Nephron (organoid): Measurements from ENCODE around the gene KCNK10.

Experiments used
- H3K27ac Mint-ChIP-seq, 3 experiments: 2 replicates each; pipeline ENCODE4 v1.8.0; 2020; ENCODE audit warnings: mixed read lengths in 3 of 3, mild to moderate bottlenecking in 2 of 3, moderate library complexity in 1 of 3
- H3K27me3 Mint-ChIP-seq: 2 replicates; pipeline ENCODE4 v1.8.0; 2021; ENCODE audit warnings: low read depth, mild to moderate bottlenecking, moderate library complexity, mixed read lengths
- H3K36me3 Mint-ChIP-seq: 2 replicates; pipeline ENCODE4 v1.8.0; 2020; ENCODE audit warnings: low read depth, mixed read lengths
- H3K4me1 Mint-ChIP-seq: 2 replicates; pipeline ENCODE4 v1.8.0; 2020; ENCODE audit warnings: mixed read lengths
- H3K4me3 Mint-ChIP-seq, 3 experiments: 2 replicates each; pipeline ENCODE4 v1.8.0; 2020; ENCODE audit warnings: mild to moderate bottlenecking in 3 of 3, mixed read lengths in 3 of 3, moderate library complexity in 2 of 3
- H3K9me3 Mint-ChIP-seq: 2 replicates; pipeline ENCODE4 v1.8.0; 2020; ENCODE audit warnings: mixed read lengths
- CTCF ChIP-seq, 3 experiments: fragments of 200-600 bp; sonication (generic); IDR thresholded peaks; one replicate each; pipeline ENCODE4 v1.5.0; 2021; ENCODE audit warnings: antibody characterized with exemption in 3 of 3; ENCODE audit not compliant: unreplicated experiment in 3 of 3

Gene KCNK10

DNA sequence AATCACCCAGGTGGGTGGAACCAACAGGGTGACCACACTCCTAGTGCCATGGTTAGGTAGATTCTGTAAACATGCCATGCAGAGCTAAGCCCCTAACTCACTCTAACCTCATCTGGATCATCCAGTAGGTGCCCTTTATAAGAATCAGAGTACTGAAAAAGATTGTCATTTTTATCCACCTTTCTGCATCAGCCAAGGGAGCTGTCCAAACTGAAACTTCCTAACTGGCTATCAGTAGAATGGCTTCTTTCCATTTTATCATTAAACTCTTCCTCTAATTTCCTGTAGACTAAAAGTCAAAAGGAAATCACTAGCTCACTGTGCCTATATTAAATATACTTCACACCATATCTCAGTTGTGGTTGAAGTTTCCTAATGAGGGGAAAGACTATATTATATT lies 6.5 kb downstream of the KCNK10 start:
- Mint-ChIP-seq H3K4me3 (no peak overlapping the region), H3K27ac (no peak overlapping the region), H3K36me3 (no peaks in the 10 kb centered on the region), H3K4me1 (no peaks in the 10 kb centered on the region), H3K27me3 (peaks cover 4% of the 10 kb centered on the region), H3K9me3 (no peaks in the 10 kb centered on the region)
- TF ChIP-seq CTCF (IDR thresholded peaks at IDR 0.05; ENCODE audit: unreplicated experiment in 3 of 3): no peak

- Mint-ChIP-seq H3K36me3 (no peaks in the 10 kb centered on the region), H3K4me1 (no peaks in the 10 kb centered on the region), H3K9me3 (no peaks in the 10 kb centered on the region), H3K27ac (no peak overlapping the region), H3K4me3 (no peak overlapping the region), H3K27me3 (peaks cover 11% of the 10 kb centered on the region)
- no peak for TF ChIP-seq CTCF (IDR thresholded peaks at IDR 0.05; ENCODE audit: unreplicated experiment in 3 of 3)
Measured at GRCh38 chr14:88312257-88312656, 10.8 kb downstream of the KCNK10 start.

DNA sequence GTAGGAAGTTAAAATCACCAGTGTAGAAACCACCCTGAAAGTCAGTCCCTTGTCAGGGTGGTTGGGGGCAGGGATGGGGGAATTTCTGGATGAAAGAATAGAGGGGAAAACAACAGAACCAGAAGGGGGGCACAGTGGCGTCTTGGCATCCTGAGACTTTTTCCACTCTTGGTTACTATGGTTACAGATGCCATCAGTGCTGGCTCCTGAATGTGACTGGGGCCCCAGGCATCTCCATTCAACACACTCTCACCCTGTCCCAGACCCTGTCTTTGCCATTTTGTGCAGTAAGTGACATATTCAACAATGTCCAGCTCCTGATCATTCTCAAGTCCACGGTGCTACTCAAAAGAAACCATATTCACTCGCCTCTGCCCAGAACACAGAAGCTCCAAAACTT lies 11.3 kb downstream of the KCNK10 start:
- Mint-ChIP-seq H3K27ac (no peak overlapping the region), H3K4me3 (no peak overlapping the region), H3K4me1 (no peaks in the 10 kb centered on the region), H3K27me3 (peaks cover 16% of the 10 kb centered on the region), H3K9me3 (no peaks in the 10 kb centered on the region), H3K36me3 (no peaks in the 10 kb centered on the region)
- TF ChIP-seq CTCF (IDR thresholded peaks at IDR 0.05; ENCODE audit: unreplicated experiment in 3 of 3): no peak

DNA sequence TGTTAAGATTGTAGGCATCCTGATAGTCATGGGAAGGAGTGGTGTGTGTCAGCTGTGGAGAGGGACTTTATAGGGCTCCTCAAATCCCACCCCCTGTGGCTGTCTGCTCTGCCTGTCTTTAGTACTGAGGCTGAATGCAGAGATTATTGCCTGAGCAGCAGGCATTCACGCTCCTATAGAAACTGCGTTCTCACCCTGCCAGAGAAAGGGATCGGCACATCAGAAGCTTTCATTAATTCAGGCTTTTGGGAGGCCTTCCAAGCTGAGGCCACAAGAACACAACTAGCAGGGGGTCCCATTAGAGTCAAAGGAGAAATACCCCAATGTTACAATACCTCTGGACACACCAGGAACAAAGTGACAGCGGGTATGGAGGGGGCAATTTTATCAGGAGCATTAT lies 12.6 kb downstream of the KCNK10 start:
- H3K27me3 Mint-ChIP-seq: peaks cover 15% of the 10 kb centered on the region
- no peak overlapping the region for H3K27ac Mint-ChIP-seq
- TF ChIP-seq CTCF (IDR thresholded peaks at IDR 0.05; ENCODE audit: unreplicated experiment in 3 of 3): no peak
- no peaks in the 10 kb centered on the region for H3K4me1 Mint-ChIP-seq
- no peaks in the 10 kb centered on the region for H3K9me3 Mint-ChIP-seq
- H3K4me3 Mint-ChIP-seq: no peak overlapping the region
- H3K36me3 Mint-ChIP-seq: no peaks in the 10 kb centered on the region

DNA sequence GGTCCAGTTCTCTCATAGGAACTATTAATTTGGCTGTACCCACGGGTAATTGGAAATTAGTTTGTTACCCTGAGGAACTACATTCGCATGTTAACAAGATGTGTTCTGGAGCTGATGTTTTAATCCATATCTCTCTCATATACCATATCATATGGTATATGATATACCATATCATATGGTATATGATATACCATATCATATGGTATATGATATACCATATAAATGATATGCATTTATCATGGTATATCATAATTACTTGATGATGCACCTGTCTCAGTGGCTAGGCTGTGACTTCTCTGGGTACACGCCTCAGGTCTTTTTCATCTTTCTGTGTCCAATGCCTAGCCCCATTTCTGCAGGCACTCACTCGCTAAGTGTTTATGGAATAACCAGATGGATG lies 13.0 kb downstream of the KCNK10 start:
- Mint-ChIP-seq H3K36me3 (no peaks in the 10 kb centered on the region), H3K27ac (no peak overlapping the region), H3K9me3 (no peaks in the 10 kb centered on the region), H3K4me3 (no peak overlapping the region), H3K27me3 (peaks cover 14% of the 10 kb centered on the region), H3K4me1 (no peaks in the 10 kb centered on the region)
- no peak for TF ChIP-seq CTCF (IDR thresholded peaks at IDR 0.05; ENCODE audit: unreplicated experiment in 3 of 3)

- Mint-ChIP-seq H3K27me3 (peaks cover 22% of the 10 kb centered on the region), H3K27ac (no peak overlapping the region), H3K4me3 (no peak overlapping the region), H3K9me3 (no peaks in the 10 kb centered on the region), H3K4me1 (no peaks in the 10 kb centered on the region), H3K36me3 (no peaks in the 10 kb centered on the region)
- no peak for TF ChIP-seq CTCF (IDR thresholded peaks at IDR 0.05; ENCODE audit: unreplicated experiment in 3 of 3)
Measured at GRCh38 chr14:88305528-88306322, 17.3 kb downstream of the KCNK10 start.
